ENCODE data around the gene EPB41. TPM values are rescaled to one million over a fixed set of nuclear protein-coding genes. Genes with fewer than 3 reads are reported as not detected.

The EPB41 gene
- polyA plus RNA-seq, 1 of the 3 experiments (the other 2 are of a cell fraction) = 7.4 TPM

DNA sequence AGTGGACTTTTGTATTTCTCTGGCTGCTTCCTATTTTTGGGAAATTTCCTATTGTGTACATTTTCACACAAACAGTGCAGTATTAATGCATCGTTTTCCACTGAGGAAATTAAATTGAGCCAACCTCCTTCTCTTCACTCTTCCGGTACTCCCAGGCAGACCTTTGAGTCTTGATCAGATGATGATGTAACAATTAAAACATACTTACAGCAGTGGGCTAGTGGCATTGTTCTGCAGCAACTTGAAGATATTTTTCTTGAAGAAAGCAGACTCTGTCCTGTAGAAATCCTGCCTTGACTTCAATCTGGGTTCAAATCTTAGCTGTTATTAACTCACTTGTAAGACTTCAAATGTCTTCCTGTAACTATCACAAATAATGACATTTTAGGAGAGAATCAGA, 228.3 kb downstream of the EPB41 start (continued):
- TF ChIP-seq, protein P1, sequence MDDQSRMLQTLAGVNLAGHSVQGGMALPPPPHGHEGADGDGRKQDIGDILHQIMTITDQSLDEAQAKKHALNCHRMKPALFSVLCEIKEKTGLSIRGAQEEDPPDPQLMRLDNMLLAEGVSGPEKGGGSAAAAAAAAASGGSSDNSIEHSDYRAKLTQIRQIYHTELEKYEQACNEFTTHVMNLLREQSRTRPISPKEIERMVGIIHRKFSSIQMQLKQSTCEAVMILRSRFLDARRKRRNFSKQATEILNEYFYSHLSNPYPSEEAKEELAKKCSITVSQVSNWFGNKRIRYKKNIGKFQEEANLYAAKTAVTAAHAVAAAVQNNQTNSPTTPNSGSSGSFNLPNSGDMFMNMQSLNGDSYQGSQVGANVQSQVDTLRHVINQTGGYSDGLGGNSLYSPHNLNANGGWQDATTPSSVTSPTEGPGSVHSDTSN (IDR thresholded peaks at IDR 0.05) = no peak
- TF ChIP-seq MXI1 (IDR thresholded peaks at IDR 0.05; ENCODE audit: low read depth, low read length) (no peak), RFX5 (IDR thresholded peaks at IDR 0.05; ENCODE audit: low read length) (no peak), TEAD4 (IDR thresholded peaks at IDR 0.05; ENCODE audit: borderline replicate concordance, insufficient read depth) (no peak), GATA2 (CRISPR knock-in tag; IDR thresholded peaks at IDR 0.05) (no peak), NFIC (IDR thresholded peaks at IDR 0.05; ENCODE audit: borderline replicate concordance) (no peak), EP300 (IDR thresholded peaks at IDR 0.05; ENCODE audit: borderline replicate concordance in 1 of 2, low read depth in 1 of 2, low read length in 1 of 2) (no peak)

DNA sequence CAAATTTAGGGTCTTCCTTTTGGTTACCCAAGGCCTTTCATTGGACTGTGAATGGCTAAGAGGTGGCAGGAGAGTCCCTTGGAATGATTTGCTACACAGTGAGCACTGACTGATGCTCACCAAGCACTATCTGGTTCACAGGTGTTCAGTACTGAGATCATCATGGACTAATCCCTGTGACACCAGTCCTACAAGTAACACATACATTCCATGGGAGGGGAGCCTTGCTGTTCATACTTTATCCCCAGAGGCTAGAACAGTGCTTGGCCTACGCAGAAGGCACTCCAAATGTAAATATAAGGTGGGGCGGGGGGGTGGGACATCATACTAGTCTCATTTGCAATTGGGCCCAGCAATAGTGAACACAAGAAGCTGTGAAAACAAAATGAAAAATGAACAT, 229.8 kb downstream of the EPB41 start:
- Histone ChIP-seq H3K27ac (ENCODE audit: low read depth in 2 of 2, low read length in 1 of 2) (no peak overlapping the region), H3K9ac (no peak overlapping the region), H2AFZ (ENCODE audit: low read depth) (no peak overlapping the region), H3K27me3 (ENCODE audit: insufficient read depth) (no peaks in the 10 kb centered on the region), H3K4me2 (no peak overlapping the region), H4K20me1 (ENCODE audit: insufficient read depth) (peaks cover 6% of the 10 kb centered on the region; the same call in 1 of the 2 replicates), H3K4me3 (ENCODE audit: low read depth in 2 of 2, low read length in 1 of 2) (no peak overlapping the region), H3F3A (replicated peaks; ENCODE audit: insufficient read depth) (peaks cover 40% of the 10 kb centered on the region), H3K4me1 (ENCODE audit: control insufficient read depth in 1 of 2, insufficient read depth in 2 of 2, low read depth in 1 of 2, low read length in 1 of 2) (peaks cover 4 to 19% of the 10 kb centered on the region in 2 experiments; a peak in 3 of 4 replicates), H3K79me2 (ENCODE audit: insufficient read depth) (peaks cover 6% of the 10 kb centered on the region; the same call in 1 of the 2 replicates), H3K9me3 (no peaks in the 10 kb centered on the region), H3K9me2 (no peaks in the 10 kb centered on the region), H3K36me3 (replicated peaks in 1 of 2; ENCODE audit: control insufficient read depth in 1 of 2, insufficient read depth in 2 of 2, low read length in 1 of 2) (peaks cover 17 to 33% of the 10 kb centered on the region in 2 experiments)
- TF ChIP-seq RAD21 (IDR thresholded peaks at IDR 0.05; ENCODE audit: low read length) = no peak
- TF ChIP-seq, protein P2, sequence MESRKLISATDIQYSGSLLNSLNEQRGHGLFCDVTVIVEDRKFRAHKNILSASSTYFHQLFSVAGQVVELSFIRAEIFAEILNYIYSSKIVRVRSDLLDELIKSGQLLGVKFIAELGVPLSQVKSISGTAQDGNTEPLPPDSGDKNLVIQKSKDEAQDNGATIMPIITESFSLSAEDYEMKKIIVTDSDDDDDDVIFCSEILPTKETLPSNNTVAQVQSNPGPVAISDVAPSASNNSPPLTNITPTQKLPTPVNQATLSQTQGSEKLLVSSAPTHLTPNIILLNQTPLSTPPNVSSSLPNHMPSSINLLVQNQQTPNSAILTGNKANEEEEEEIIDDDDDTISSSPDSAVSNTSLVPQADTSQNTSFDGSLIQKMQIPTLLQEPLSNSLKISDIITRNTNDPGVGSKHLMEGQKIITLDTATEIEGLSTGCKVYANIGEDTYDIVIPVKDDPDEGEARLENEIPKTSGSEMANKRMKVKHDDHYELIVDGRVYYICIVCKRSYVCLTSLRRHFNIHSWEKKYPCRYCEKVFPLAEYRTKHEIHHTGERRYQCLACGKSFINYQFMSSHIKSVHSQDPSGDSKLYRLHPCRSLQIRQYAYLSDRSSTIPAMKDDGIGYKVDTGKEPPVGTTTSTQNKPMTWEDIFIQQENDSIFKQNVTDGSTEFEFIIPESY (IDR thresholded peaks at IDR 0.05; ENCODE audit: borderline replicate concordance, low read depth) = no peak
- TF ChIP-seq MXI1 (IDR thresholded peaks at IDR 0.05; ENCODE audit: low read depth, low read length) = no peak
- no peak for TF ChIP-seq EP300 (IDR thresholded peaks at IDR 0.05; ENCODE audit: borderline replicate concordance in 1 of 2, low read depth in 1 of 2, low read length in 1 of 2)
- TF ChIP-seq SMC3 (IDR thresholded peaks at IDR 0.05; ENCODE audit: low read depth, low read length) = no peak
- no peak for TF ChIP-seq RFX5 (IDR thresholded peaks at IDR 0.05; ENCODE audit: low read length)
- TF ChIP-seq, protein P3, sequence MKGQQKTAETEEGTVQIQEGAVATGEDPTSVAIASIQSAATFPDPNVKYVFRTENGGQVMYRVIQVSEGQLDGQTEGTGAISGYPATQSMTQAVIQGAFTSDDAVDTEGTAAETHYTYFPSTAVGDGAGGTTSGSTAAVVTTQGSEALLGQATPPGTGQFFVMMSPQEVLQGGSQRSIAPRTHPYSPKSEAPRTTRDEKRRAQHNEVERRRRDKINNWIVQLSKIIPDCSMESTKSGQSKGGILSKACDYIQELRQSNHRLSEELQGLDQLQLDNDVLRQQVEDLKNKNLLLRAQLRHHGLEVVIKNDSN (IDR thresholded peaks at IDR 0.05; ENCODE audit: borderline replicate concordance, low read depth) = no peak
- no peak for TF ChIP-seq EZH2phosphoT487 (IDR thresholded peaks at IDR 0.05; ENCODE audit: borderline replicate concordance, low read depth)
- TF ChIP-seq, protein P1 (IDR thresholded peaks at IDR 0.05) = no peak
- TF ChIP-seq GATA2 (CRISPR knock-in tag; IDR thresholded peaks at IDR 0.05) = no peak
- no peak for TF ChIP-seq YY1 (IDR thresholded peaks at IDR 0.05; ENCODE audit: low read depth)
- TF ChIP-seq JUND (IDR thresholded peaks at IDR 0.05) = no peak
- no peak for TF ChIP-seq GABPA (IDR thresholded peaks at IDR 0.05; ENCODE audit: low read depth)
- TF ChIP-seq FOXJ3 (CRISPR knock-in tag; IDR thresholded peaks at IDR 0.05) = no peak
- TF ChIP-seq POLR2AphosphoS5 (IDR thresholded peaks at IDR 0.05; ENCODE audit: low read depth, low read length) = no peak
- WGBS (ENCODE audit: low lambda C conversion rate) = 95% methylated on average over 2 of the region's 2 CpGs
- no peak for DNase-seq
- ChIA-PET POLR2A (no interaction called here), CTCF (interaction anchor here (1.5 kb wide), 1 partner anchor 15 kb away, joined by 3 read pairs; no protein-coding TSS in a partner anchor)

Data from SK-N-SH (cell line).